ENCODE data around the gene HOXD8.

The HOXD8 gene

DNA sequence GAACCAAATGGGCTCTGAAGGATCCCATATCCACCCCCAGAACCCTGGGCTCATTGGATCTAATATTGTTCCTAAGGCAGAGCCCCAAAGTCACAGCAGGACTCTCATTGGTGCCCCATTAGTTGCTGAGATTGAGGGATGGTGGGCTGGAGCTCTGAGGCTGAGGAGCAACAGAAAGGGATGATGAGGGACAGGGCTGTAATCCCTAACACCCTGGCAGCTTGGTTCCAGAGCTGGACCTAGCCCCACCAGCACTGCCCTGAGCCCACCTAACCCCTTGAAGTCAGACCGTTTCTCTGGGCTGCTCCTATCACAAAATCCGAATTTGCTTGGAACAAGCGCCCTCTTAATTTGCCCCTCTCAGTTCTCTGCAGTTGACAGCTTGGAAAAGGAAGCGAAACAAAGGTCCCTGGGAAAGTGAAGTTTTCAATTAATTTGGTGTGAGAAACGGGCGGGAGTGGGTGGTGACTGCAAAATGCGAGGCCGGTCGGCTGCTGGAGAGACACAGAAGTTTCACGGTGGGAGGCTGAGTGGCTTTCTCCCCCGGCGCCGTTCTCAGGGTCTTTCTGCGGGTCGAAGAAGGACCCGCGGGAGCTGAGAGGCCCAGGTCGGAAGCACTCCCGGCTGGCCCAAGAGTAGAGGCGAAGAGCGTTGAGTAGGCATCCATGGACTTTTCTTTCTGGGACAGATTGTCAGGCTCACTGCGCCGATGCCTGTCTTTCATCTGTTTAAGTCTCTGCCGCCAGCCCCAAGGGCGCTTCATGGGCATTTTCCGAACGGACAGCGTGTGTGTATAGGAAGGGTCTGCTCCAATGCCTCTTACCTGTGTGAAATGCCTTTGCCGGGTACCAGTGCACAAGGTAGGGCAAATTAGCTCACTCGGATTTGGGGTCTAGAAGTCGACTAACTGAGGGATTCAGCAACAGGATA, 37.9 kb upstream of the HOXD8 start:
- no peak for DNase-seq (ENCODE audit: low read depth)

DNA sequence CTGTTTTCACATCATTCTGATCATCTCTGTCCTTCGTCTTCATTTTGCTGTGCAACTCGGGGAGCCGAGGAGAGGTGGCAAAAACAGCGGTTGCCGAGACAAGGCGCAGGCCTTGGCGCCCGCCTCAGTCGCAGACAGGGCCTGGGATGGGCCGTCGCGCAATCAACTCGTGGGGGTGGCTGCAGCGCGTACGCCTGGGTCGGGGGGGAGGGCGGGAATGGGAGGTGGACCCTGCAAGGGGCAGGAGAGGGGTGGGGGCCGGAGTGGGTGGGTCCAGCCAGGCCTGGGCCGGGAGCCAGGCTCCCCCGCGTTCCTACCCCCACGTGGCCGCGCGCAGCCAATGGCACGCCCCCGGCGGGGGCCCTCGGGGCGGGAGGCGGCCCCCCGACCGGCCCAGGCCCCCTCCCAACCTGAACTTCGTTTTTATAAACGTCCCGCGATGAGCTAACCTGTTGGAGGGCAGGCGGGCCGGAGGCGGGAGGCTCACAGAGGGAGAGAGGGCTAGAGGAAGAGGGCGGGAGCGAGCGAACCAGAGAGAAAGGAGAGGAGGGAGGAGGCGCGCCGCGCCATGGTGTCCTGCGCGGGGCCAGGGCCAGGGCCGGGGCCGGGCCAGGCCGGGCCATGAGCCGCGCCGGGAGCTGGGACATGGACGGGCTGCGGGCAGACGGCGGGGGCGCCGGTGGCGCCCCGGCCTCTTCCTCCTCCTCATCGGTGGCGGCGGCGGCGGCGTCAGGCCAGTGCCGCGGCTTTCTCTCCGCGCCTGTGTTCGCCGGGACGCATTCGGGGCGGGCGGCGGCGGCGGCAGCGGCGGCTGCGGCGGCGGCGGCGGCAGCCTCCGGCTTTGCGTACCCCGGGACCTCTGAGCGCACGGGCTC, 37.0 kb upstream of the HOXD8 start, which contains the start of gene HOXD13:
Gene HOXD13 (plus strand): TSS at position 452 of the 875 bp plus-strand sequence. CDS start 170 bp downstream, at position 622.
- DNase-seq (ENCODE audit: low read depth) = no peak

DNA sequence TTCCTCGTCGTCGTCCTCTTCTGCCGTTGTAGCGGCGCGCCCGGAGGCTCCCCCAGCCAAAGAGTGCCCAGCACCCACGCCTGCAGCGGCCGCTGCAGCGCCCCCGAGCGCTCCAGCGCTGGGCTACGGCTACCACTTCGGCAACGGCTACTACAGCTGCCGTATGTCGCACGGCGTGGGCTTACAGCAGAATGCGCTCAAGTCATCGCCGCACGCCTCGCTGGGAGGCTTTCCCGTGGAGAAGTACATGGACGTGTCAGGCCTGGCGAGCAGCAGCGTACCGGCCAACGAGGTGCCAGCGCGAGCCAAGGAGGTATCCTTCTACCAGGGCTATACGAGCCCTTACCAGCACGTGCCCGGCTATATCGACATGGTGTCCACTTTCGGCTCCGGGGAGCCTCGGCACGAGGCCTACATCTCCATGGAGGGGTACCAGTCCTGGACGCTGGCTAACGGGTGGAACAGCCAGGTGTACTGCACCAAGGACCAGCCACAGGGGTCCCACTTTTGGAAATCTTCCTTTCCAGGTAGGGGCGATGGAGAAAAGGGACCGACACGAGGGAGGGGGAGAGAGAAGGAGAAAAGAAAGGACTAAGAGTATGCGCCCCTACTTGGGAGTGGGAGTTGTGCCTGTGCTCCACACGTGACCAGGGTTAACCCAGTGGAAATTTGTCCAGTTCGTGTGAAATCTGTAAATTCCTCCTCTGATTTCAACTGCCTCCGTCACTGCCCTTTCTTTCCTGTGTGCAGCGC, 36.2 kb upstream of the HOXD8 start:
- no peak for DNase-seq (ENCODE audit: low read depth)

DNA sequence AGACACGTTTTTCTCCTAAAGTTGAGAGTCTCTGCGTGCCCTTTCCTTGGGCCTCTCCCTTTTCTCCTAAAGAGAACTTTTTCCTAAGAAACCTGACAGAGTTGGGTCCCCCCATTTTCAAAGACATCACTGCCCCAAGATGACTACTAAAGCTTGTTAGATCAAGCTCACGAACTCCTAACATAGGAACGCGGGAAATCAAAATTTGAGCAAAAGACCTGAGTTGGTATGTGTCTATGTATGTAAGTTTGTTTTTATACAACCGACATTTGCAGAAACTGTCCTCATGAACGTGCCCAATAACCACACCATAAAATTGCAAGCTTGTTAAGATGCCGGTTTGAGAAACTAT, 35.6 kb upstream of the HOXD8 start:
- no peak for DNase-seq (ENCODE audit: low read depth)

DNA sequence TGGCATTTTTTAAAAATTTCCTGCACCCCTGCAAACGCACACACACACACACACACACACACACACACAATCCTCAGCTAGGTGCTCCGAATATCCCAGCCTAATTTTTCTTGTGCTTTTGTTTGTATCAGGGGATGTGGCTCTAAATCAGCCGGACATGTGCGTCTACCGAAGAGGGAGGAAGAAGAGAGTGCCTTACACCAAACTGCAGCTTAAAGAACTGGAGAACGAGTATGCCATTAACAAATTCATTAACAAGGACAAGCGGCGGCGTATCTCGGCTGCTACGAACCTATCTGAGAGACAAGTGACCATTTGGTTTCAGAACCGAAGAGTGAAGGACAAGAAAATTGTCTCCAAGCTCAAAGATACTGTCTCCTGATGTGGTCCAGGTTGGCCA, 35.2 kb upstream of the HOXD8 start:
- DNase-seq (ENCODE audit: low read depth) = no peak

DNA sequence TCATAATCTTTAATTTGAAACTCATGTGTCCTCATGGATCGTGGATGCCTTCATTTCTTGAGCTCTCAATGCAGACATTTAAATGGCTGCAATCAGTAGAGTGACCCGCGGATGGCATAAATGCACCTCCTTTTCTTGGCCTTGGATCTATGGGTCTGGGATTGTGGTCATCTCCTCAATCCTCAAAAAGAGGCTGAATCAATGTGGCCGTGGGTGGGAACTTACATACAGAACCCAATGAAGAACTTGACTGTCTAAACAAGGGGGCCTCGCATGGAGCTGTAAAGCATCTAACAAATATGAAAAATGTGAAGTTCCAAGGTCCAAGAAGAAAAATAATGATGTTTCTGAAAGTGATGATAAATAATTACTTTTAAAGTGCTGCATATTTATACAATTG, 34.1 kb upstream of the HOXD8 start:
- no peak for DNase-seq (ENCODE audit: low read depth)

DNA sequence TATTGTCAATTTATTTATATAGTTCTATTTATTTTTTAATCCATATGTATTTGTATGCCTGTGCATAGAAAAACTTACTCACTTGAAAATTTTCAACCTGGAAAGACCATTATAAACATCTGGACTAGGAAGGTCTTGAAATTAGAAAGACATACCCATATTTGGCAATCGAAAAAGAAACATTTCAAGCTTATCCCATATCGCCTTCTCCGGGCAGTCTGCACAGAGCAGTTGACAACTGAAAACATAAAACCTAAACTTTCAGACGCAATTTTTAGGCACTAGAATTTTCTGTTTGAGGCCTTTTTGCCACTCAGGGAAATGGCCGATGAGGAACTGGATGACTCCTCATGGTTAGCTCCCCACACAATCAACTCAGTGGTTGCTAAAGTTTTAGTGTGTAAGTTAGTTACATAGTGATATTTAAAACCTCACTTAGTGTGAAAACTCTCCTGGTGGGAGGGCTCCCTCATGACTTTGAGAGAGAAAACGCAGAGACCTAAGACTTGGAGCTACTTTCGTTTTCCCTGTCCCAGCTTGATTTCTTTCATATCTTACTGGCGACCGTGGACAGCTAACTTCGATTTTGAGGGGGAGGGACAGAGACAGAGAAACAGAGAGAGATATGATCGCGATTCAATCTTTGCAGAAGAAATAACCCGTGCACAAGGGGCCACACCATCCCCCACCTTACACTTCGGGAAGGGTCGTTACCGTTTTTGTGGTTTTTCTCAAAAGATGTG, 33.1 kb upstream of the HOXD8 start:
- DNase-seq (ENCODE audit: low read depth) = no peak

DNA sequence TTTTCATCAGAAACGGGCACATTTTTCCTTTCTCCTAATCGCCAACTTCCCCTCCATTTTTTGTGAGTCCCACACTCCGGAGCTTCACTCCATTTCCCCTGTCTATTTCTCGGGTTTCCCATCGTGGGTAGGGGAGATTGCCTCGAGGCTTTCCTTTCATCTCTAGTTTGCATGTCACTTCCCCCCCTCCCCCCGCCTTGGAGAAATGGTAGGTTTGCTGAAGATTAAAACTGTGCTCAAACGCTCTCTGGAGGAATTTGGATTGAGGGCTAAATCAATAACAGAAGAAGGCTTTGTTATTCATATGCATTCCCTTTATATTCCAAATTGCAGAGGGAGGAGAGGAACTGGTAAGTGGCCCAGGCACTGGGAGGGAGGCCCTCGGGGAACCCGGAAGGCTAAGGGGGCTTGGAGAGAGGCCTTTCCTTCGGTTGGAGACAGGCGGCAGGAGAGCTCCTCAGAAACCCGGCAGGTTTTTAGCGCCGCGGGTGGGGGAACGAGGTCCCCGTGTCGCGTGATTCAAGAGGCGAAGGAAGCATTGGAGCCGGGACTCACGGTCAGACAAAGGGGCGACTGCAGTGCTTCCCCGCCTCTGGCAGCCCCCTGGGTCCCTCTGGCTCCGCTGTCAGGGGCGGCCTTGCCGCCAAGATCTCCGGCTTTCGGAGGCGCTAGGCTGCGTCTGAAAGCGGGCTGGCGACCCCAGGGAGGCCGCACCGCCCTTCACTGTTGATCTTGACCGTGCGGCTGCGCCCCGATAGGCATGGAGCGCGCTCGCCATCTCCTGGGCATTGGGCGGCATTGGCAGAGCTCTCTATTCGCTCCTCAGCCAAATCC, 32.3 kb upstream of the HOXD8 start:
- peak; percentile 35 for DNase-seq (ENCODE audit: low read depth)

DNA sequence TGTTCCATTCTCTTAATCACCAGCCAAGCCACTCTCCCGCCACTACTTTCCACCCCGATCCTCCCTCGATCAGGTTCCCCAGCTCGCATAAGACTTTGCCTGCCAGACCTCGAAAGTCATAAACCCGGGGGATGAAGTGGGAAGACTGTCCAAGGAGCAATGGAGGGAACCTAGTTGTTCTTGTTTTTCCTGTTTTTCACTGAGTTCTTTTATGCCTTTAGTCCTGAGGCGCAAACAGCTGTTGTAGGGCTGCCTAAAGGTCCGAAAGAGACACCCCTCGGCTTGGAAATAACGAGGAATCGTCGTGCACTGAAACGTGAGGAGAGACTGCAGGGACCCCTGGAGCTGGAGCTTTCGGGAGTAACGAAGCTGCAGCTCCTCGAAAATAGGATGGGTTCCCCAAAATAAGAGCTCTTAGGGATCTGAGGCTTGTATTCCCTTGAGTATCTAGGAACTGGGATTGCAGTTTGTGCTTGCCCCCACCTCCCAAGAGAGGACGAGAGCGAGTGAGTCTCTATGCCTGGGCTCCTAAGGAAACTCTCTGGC, 31.6 kb upstream of the HOXD8 start:
- DNase-seq (ENCODE audit: low read depth) = no peak

DNA sequence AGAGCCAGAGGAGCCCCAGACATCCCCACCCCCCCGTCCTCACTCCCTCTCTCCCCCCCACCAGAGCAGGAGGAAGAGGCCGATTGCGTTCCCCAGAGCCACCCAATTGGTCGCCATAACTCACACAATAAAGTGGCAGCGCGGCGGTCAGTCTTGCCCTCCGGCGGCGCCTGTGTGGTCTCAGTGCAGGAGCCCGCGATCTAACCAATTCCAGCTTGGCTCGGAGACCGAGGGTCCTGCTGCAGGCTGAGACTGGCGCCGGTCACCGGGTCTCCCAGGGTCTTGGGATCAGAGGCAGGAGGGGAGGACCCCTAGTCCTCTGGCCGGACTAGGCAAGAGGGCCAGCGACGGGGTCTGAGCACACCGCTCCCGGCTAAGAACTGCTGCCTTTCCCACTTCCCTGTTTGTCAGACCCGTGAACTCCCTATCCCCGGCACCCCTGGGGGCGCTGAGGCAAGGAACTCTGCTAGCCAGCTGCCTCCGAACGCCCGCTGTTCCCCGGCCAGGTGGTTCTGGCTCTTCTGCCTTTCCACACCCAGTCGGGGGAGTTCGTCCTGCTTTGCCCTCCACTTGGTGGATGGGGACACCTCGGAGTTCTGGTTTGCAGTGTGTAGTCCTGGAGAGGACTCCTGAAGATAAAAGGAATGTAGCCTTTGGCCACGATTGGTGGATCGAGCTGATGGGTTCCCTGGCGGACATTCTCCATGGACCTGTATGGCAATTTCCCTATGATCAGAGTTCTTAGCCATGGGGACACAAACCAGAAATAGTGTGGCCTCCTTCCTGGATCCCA, 30.9 kb upstream of the HOXD8 start:
- no peak for DNase-seq (ENCODE audit: low read depth)

DNA sequence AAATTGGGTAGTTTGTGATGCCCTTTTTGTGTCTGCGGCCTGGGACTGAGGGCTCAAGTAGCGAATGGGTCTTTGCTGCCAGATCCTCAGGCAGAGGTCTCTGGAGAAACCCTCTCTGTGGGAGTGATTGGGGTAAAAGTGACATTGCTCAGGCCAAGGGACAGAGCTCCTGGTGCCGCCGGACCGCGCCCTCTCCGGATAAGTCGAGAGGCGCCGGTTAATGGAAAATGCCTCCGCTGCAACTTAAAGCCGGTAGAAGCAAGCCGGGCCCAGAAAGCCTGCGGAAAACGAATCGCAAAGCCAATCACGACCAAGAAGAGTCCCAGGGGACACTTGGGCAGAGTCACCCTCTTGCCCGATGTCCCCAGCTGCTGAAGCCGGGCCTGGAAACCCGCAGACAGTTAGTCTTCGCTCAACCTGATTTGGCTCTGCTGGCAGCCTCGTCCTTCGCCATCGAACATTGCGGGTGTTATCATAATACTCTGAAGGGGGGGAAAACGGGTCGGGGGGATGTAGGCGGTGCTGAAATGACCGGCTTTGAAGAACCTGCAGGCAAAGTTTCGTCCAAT, 30.3 kb upstream of the HOXD8 start:
- DNase-seq (ENCODE audit: low read depth) = no peak

DNA sequence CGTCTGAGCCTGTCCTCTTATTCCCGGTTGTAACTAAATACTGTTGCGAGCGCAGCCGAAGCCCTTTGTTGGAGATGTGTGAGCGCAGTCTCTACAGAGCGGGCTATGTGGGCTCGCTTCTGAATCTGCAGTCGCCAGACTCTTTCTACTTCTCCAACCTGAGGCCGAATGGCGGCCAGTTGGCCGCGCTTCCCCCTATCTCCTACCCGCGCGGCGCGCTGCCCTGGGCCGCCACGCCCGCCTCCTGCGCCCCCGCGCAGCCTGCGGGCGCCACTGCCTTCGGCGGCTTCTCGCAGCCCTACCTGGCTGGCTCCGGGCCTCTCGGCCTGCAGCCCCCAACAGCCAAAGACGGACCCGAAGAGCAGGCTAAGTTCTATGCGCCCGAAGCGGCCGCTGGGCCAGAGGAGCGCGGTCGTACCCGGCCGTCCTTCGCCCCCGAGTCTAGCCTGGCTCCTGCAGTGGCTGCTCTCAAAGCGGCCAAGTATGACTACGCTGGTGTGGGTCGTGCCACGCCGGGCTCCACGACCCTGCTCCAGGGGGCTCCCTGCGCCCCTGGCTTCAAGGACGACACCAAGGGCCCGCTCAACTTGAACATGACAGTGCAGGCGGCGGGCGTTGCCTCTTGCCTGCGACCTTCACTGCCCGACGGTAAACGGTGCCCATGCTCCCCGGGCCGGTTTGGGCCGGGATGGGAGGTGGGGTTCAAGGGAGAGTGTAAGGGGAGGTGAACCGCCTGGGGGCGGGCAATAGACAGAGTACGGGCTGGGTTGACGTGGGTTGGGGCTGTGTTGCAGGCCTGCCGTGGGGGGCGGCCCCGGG, 29.6 kb upstream of the HOXD8 start, which contains the start of gene HOXD12:
Gene HOXD12 (plus strand): TSS at position 68 of the 819 bp plus-strand sequence. CDS start 7 bp downstream, at position 75.
- no peak for DNase-seq (ENCODE audit: low read depth)

DNA sequence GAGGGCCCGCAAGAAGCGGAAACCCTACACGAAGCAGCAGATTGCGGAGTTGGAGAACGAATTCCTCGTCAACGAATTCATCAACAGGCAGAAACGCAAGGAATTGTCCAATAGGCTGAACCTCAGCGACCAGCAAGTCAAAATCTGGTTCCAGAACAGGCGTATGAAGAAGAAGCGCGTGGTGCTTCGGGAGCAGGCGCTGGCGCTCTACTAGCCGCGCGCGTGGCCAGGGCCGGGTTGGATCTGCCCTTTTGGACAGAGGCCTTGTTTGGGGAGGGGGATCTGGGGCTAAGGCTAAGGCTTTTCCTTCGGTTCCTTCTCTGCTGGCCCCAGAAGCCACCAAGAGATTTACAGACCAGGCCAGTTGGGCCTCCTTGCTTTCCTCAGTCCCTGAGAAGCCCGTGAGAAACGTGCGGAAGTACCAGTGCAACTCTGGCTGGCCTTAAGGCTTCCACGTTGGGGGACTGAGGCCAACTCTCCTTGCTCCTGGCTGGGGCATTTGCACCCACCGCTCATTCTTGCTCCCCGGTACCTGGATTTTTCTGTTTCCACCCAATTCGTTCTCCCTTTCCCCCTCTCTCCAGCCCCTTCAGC, 28.9 kb upstream of the HOXD8 start:
- DNase-seq (ENCODE audit: low read depth) = no peak

DNA sequence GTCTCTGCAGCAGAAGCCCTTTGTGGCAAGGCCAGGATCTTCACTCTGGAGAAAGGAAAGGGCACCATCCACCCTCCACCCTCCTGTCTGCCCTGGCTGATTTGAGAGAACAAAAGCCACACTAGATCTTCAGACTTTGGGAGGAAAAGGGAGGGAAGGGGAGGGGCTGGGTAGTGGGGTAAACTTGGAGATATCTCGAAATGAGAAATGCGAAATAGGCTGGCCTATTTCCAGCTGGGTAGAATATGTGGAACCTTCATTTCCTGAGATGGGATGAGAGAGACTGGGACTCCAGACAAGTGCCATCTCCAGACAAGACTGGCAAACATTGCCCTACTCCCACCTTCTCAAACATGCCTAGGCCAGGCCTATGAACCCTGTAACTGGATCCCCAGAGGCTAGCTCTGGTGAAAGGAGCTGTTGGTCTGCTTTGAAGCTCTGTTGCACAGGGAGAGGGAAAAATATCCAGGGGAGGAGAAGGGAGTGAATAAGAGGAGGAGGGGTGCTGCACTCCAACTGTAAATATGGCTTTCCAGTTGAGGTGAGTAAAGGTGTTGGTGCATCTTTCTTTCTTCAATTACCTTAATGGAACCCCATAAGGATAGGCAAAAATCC, 28.2 kb upstream of the HOXD8 start:
- DNase-seq (ENCODE audit: low read depth) = no peak

DNA sequence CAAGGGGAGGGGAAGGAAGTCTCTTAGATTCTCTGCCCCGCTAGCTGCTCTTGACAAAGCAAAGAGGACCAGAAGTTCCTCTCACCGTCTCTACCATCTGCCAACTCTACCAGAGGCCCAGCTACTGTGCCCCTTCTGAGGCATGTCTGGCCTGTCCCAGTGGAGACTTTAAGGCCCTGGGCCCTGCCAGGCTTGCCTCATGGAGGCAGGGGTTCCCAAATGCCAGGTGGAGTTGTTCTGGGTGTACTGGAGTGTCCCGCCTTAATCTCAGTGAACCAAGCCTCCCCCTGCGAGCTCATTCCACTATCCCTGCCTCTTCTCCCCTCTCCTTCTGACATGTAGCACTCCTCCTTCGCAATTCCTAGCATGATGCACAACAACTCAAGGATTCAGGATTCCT, 27.7 kb upstream of the HOXD8 start:
- DNase-seq (ENCODE audit: low read depth) = no peak

DNA sequence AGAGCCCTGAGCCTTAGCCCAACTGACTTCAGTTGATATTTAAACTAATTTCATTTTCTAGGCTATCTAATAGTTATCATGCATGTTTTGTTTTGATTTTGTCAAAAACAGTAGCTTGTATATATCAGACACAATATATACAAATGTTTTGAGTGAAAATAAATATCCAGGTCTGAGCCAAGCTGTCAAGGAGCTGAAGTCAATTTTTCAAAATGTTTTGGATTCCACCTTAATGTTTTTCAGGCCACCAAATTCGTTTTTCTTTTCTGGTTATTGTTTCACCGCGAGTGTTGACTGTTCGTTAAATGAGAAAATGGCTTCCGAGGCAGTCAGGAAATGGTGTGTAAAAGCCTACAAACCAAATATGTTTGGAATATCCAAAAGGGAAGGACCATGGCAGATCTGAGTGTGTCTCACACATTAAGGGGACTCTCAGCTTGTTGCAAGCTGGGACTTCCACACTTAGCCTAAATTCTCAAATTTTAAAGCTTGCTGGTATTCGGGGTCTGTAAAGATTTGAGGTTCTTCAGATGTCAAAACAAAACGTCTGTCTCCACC, 27.1 kb upstream of the HOXD8 start:
- DNase-seq (ENCODE audit: low read depth) = no peak

DNA sequence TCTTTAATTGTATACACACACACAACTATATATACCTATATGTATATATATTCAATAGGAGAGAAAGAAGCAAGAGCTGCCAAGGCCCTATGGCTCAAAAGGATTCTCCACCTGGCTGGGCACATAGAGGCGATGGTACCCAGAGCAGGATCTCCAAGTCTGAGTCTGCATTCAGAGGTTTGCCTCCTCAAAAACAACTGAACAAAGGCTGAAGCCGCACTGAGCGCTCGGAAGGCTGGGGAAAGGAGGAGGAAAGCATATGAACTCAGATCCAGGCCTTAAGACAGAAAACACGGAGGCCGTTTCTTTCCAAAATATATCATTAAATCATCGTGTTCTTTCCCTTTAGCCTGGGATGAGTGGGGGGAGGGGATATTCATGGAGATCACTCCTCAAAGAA, 26.3 kb upstream of the HOXD8 start:
- no peak for DNase-seq (ENCODE audit: low read depth)
